Measurements from ENCODE around the gene DMAC1. TPM values are rescaled to one million over a fixed set of nuclear protein-coding genes. Genes with fewer than 3 reads are reported as not detected.

The DMAC1 gene, protein sequence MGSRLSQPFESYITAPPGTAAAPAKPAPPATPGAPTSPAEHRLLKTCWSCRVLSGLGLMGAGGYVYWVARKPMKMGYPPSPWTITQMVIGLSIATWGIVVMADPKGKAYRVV
- total RNA-seq (2014; rRNA removed; shearing (Covaris generic); ENCODE audit: low replicate concordance) = 28.7 and 50.7 TPM in 2 replicates

GRCh38 chr9:7799234-7799943 lies at the start of gene DMAC1:
DMAC1 (minus strand) TSS chr9:7799778; CDS start chr9:7799734, 44 bp downstream.
- no peaks in the 10 kb centered on the region for H3K27me3 ChIP-seq (ENCODE audit: low read length)
- H3K9ac ChIP-seq (ENCODE audit: low read length) = peak within 1 kb of the TSS; percentile 96
- H3K4me1 ChIP-seq (ENCODE audit: low read length) = peaks cover 16% of the 10 kb centered on the region
- peak within 1 kb of the TSS; percentile 99 for H2AFZ ChIP-seq (ENCODE audit: low read length)
- peak within 1 kb of the TSS; percentile 68 for H3K27ac ChIP-seq (ENCODE audit: low read length)
- peaks cover 14% of the 10 kb centered on the region for H3K79me2 ChIP-seq (ENCODE audit: low read length)
- no peaks in the 10 kb centered on the region for H3K9me3 ChIP-seq (ENCODE audit: low read length)
- peaks cover 17% of the 10 kb centered on the region for H3K36me3 ChIP-seq (ENCODE audit: insufficient read depth, low read length)
- peak within 1 kb of the TSS; percentile 83 for H3K4me3 ChIP-seq (ENCODE audit: low read length)
- no peaks in the 10 kb centered on the region for H3K9me2 ChIP-seq (replicated peaks; ENCODE audit: insufficient read depth, low read length)
- H4K20me1 ChIP-seq (ENCODE audit: insufficient read depth, low read depth, low read length) = no peaks in the 10 kb centered on the region
- DNase-seq = peak; percentile 96
- H3K4me2 ChIP-seq (ENCODE audit: low read depth, low read length, poor library complexity, severe bottlenecking) = peak within 1 kb of the TSS; percentile 89

- H2AFZ ChIP-seq (ENCODE audit: low read length) = no peak overlapping the region
- no peaks in the 10 kb centered on the region for H3K4me1 ChIP-seq (ENCODE audit: low read length)
- no peak overlapping the region for H3K4me2 ChIP-seq (ENCODE audit: low read depth, low read length, poor library complexity, severe bottlenecking)
- no peak overlapping the region for H3K27ac ChIP-seq (ENCODE audit: low read length)
- H3K79me2 ChIP-seq (ENCODE audit: low read length) = no peaks in the 10 kb centered on the region
- no peaks in the 10 kb centered on the region for H3K27me3 ChIP-seq (ENCODE audit: low read length)
- no peaks in the 10 kb centered on the region for H3K36me3 ChIP-seq (ENCODE audit: insufficient read depth, low read length)
- no peaks in the 10 kb centered on the region for H3K9me3 ChIP-seq (ENCODE audit: low read length)
- H3K4me3 ChIP-seq (ENCODE audit: low read length) = no peak overlapping the region
- 0 out of 2 replicates have a peak, but pooled peaks cover 2% of the 10 kb centered on the region for H3K9me2 ChIP-seq (replicated peaks; ENCODE audit: insufficient read depth, low read length)
- DNase-seq = no peak
- no peak overlapping the region for H3K9ac ChIP-seq (ENCODE audit: low read length)
- H4K20me1 ChIP-seq (ENCODE audit: insufficient read depth, low read depth, low read length) = no peaks in the 10 kb centered on the region
These were observed 49.8 kb upstream of the DMAC1 start for GRCh38 chr9:7849362-7849761.

- no peak for DNase-seq
- Histone ChIP-seq H3K9ac (ENCODE audit: low read length) (no peak overlapping the region), H3K27me3 (ENCODE audit: low read length) (no peaks in the 10 kb centered on the region), H3K79me2 (ENCODE audit: low read length) (no peaks in the 10 kb centered on the region), H3K4me1 (ENCODE audit: low read length) (no peaks in the 10 kb centered on the region), H3K36me3 (ENCODE audit: insufficient read depth, low read length) (no peaks in the 10 kb centered on the region), H3K4me2 (ENCODE audit: low read depth, low read length, poor library complexity, severe bottlenecking) (no peak overlapping the region), H3K4me3 (ENCODE audit: low read length) (no peak overlapping the region), H4K20me1 (ENCODE audit: insufficient read depth, low read depth, low read length) (no peaks in the 10 kb centered on the region), H2AFZ (ENCODE audit: low read length) (no peak overlapping the region), H3K9me2 (replicated peaks; ENCODE audit: insufficient read depth, low read length) (0 out of 2 replicates have a peak, but pooled peaks cover 2% of the 10 kb centered on the region), H3K27ac (ENCODE audit: low read length) (no peak overlapping the region), H3K9me3 (ENCODE audit: low read length) (no peaks in the 10 kb centered on the region)
These were observed 48.9 kb upstream of the DMAC1 start for GRCh38 chr9:7848498-7848897.

DNA sequence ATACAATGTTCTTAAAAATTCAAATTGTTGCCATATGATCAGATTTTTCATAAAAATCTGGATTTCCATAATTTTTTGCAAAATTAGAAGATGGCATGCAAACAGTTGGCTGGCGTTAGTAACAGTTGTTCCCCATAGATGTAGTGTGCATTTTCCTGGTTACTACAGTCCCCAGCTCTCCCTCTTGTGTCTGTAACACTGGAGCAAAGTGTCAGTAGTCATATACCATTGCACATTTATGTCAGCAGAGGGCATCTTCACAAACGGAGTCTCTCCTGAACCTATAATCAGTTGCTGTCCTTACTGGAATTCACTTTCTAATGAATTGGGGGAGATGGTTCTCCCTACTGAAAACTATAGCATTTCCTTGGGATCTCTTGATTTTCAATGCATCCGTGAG lies 44.7 kb upstream of the DMAC1 start:
- Histone ChIP-seq H3K9me3 (ENCODE audit: low read length) (no peaks in the 10 kb centered on the region), H3K36me3 (ENCODE audit: insufficient read depth, low read length) (no peaks in the 10 kb centered on the region), H3K79me2 (ENCODE audit: low read length) (no peaks in the 10 kb centered on the region), H3K4me1 (ENCODE audit: low read length) (no peaks in the 10 kb centered on the region), H2AFZ (ENCODE audit: low read length) (no peak overlapping the region), H3K4me3 (ENCODE audit: low read length) (no peak overlapping the region), H3K27ac (ENCODE audit: low read length) (no peak overlapping the region), H4K20me1 (ENCODE audit: insufficient read depth, low read depth, low read length) (no peaks in the 10 kb centered on the region), H3K4me2 (ENCODE audit: low read depth, low read length, poor library complexity, severe bottlenecking) (no peak overlapping the region), H3K9me2 (replicated peaks; ENCODE audit: insufficient read depth, low read length) (no peaks in the 10 kb centered on the region), H3K27me3 (ENCODE audit: low read length) (no peaks in the 10 kb centered on the region), H3K9ac (ENCODE audit: low read length) (no peak overlapping the region)
- DNase-seq = peak; percentile 56

- no peak overlapping the region for H3K9ac ChIP-seq (ENCODE audit: low read length)
- no peak overlapping the region for H3K27ac ChIP-seq (ENCODE audit: low read length)
- H3K9me2 ChIP-seq (replicated peaks; ENCODE audit: insufficient read depth, low read length) = no peaks in the 10 kb centered on the region
- H4K20me1 ChIP-seq (ENCODE audit: insufficient read depth, low read depth, low read length) = no peaks in the 10 kb centered on the region
- H3K4me1 ChIP-seq (ENCODE audit: low read length) = no peaks in the 10 kb centered on the region
- no peak overlapping the region for H2AFZ ChIP-seq (ENCODE audit: low read length)
- no peak overlapping the region for H3K4me3 ChIP-seq (ENCODE audit: low read length)
- H3K79me2 ChIP-seq (ENCODE audit: low read length) = no peaks in the 10 kb centered on the region
- no peak for DNase-seq
- H3K4me2 ChIP-seq (ENCODE audit: low read depth, low read length, poor library complexity, severe bottlenecking) = no peak overlapping the region
- H3K9me3 ChIP-seq (ENCODE audit: low read length) = no peaks in the 10 kb centered on the region
- H3K27me3 ChIP-seq (ENCODE audit: low read length) = no peaks in the 10 kb centered on the region
- no peaks in the 10 kb centered on the region for H3K36me3 ChIP-seq (ENCODE audit: insufficient read depth, low read length)
These were observed 42.3 kb upstream of the DMAC1 start for GRCh38 chr9:7841831-7842230.

DNA sequence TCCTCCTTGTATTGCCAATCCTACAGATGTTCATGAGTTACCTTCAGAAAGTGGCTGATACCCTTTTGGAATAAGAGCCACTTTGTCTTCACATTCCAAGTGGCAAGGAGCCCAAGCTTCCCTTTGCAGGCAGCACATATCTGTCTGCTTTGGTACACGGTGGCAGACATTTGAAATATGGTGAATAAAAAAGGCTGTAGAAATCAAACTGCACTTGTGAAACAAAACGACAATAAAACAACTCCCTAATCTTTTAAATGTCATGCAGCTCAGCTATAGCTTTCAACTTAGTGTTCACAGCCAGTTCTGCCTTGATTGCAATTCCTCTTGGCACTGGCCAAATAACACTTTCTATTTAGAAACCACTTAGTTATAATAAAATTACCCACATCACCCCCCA lies 35.0 kb upstream of the DMAC1 start:
- Histone ChIP-seq H4K20me1 (ENCODE audit: insufficient read depth, low read depth, low read length) (no peaks in the 10 kb centered on the region), H3K4me1 (ENCODE audit: low read length) (no peaks in the 10 kb centered on the region), H3K27ac (ENCODE audit: low read length) (no peak overlapping the region), H3K4me3 (ENCODE audit: low read length) (no peak overlapping the region), H3K9me2 (replicated peaks; ENCODE audit: insufficient read depth, low read length) (no peaks in the 10 kb centered on the region; the same call in 1 of the 2 replicates), H3K27me3 (ENCODE audit: low read length) (no peaks in the 10 kb centered on the region), H3K36me3 (ENCODE audit: insufficient read depth, low read length) (no peaks in the 10 kb centered on the region), H2AFZ (ENCODE audit: low read length) (no peak overlapping the region), H3K9me3 (ENCODE audit: low read length) (no peaks in the 10 kb centered on the region), H3K9ac (ENCODE audit: low read length) (no peak overlapping the region), H3K79me2 (ENCODE audit: low read length) (no peaks in the 10 kb centered on the region), H3K4me2 (ENCODE audit: low read depth, low read length, poor library complexity, severe bottlenecking) (no peak overlapping the region)
- no peak for DNase-seq

DNA sequence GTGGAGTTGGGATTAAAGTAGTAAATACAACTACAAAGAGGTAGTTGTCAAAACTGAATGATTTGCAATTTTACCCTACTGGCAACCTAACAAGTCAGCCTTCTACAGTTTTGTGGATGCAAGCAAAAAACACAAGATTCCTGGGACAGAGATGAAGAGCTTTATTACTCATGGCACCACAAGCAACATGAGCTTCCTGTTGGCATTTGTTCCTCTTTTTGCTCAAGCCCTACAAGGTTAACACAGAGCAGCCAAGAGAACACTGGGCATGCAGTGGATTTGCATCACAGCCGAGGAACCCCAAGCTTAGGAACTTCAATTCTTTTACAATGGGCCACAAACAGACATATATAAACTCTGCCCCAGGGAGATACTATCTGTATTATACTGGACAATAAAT lies 28.8 kb upstream of the DMAC1 start:
- Histone ChIP-seq H3K9me3 (ENCODE audit: low read length) (no peaks in the 10 kb centered on the region), H2AFZ (ENCODE audit: low read length) (no peak overlapping the region), H3K4me3 (ENCODE audit: low read length) (no peak overlapping the region), H4K20me1 (ENCODE audit: insufficient read depth, low read depth, low read length) (no peaks in the 10 kb centered on the region), H3K79me2 (ENCODE audit: low read length) (no peaks in the 10 kb centered on the region), H3K9me2 (replicated peaks; ENCODE audit: insufficient read depth, low read length) (no peaks in the 10 kb centered on the region; the same call in 1 of the 2 replicates), H3K4me2 (ENCODE audit: low read depth, low read length, poor library complexity, severe bottlenecking) (no peak overlapping the region), H3K27me3 (ENCODE audit: low read length) (no peaks in the 10 kb centered on the region; the same call in 1 of the 2 replicates), H3K36me3 (ENCODE audit: insufficient read depth, low read length) (no peaks in the 10 kb centered on the region), H3K4me1 (ENCODE audit: low read length) (no peaks in the 10 kb centered on the region), H3K9ac (ENCODE audit: low read length) (no peak overlapping the region), H3K27ac (ENCODE audit: low read length) (no peak overlapping the region)
- DNase-seq = no peak

- no peaks in the 10 kb centered on the region; the same call in 1 of the 2 replicates for H3K9me2 ChIP-seq (replicated peaks; ENCODE audit: insufficient read depth, low read length)
- H2AFZ ChIP-seq (ENCODE audit: low read length) = no peak overlapping the region
- no peaks in the 10 kb centered on the region for H3K36me3 ChIP-seq (ENCODE audit: insufficient read depth, low read length)
- H3K9me3 ChIP-seq (ENCODE audit: low read length) = no peaks in the 10 kb centered on the region
- H3K79me2 ChIP-seq (ENCODE audit: low read length) = no peaks in the 10 kb centered on the region
- H3K27me3 ChIP-seq (ENCODE audit: low read length) = no peaks in the 10 kb centered on the region; the same call in 1 of the 2 replicates
- no peak overlapping the region for H3K9ac ChIP-seq (ENCODE audit: low read length)
- H3K4me3 ChIP-seq (ENCODE audit: low read length) = no peak overlapping the region
- H3K4me1 ChIP-seq (ENCODE audit: low read length) = no peaks in the 10 kb centered on the region
- H4K20me1 ChIP-seq (ENCODE audit: insufficient read depth, low read depth, low read length) = no peaks in the 10 kb centered on the region
- H3K4me2 ChIP-seq (ENCODE audit: low read depth, low read length, poor library complexity, severe bottlenecking) = no peak overlapping the region
- DNase-seq = no peak
- H3K27ac ChIP-seq (ENCODE audit: low read length) = no peak overlapping the region
These were observed 28.2 kb upstream of the DMAC1 start for GRCh38 chr9:7827792-7828191.
